Measurements from ENCODE around the gene FAF1. TPM values are rescaled to one million over a fixed set of nuclear protein-coding genes. Genes with fewer than 3 reads are reported as not detected.

The FAF1 gene
- total RNA-seq, 1 experiment from 2014 or later = 124 TPM

- Histone ChIP-seq H3K27ac (no peak overlapping the region), H3K36me3 (peaks cover 45% of the 10 kb centered on the region), H3K9me3 (replicated peaks) (no peaks in the 10 kb centered on the region; the same call in 1 of the 2 replicates), H3K27me3 (no peaks in the 10 kb centered on the region), H3K4me3 (no peak overlapping the region), H3K4me1 (no peaks in the 10 kb centered on the region)
- no peak for DNase-seq
These were observed 540.0 kb downstream of the FAF1 start for GRCh38 chr1:50419907-50420677.

DNA sequence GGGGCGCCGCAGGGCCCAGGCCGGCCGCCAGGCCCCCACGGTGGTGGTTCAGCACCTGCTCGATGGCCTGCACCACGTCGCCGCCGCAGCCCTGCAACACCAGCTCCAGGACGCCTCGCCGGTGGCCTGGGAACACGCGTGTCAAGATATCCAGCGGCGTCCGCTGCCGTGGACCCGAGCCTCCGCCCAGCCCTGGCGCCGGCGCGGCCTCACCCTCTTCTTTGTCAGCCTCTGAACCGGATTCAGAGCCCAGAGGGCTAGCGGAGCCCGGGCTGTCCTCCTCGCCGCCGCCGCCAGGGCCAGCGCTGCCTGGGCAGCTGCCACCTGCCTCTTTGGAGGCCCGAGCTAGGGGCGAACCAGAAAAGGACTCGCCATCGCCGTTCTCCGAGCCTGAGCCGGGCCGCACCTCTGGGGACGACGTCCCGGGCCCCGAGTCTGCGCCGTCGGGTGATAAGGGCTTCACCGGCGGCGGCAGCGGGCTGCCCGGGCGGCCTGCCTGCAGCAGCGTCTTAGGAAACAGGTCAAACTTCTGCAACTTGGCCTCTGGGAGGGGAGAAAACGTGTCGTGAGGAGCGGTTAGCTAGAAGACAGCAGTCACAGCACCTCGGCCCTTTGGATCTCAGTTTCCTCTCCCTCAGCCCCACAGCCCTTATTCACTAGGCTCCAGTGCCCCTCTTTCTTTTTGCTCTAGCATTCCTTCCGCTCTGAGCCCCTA is 540.7 kb downstream of the FAF1 start:
- Histone ChIP-seq H3K9me3 (replicated peaks) (no peaks in the 10 kb centered on the region; the same call in 1 of the 2 replicates), H3K27me3 (no peaks in the 10 kb centered on the region), H3K36me3 (peaks cover 45% of the 10 kb centered on the region), H3K4me1 (no peaks in the 10 kb centered on the region), H3K4me3 (no peak overlapping the region), H3K27ac (no peak overlapping the region)
- no peak for DNase-seq

- Histone ChIP-seq H3K9me3 (replicated peaks) (no peaks in the 10 kb centered on the region; the same call in 1 of the 2 replicates), H3K27me3 (no peaks in the 10 kb centered on the region), H3K4me3 (no peak overlapping the region), H3K4me1 (no peaks in the 10 kb centered on the region), H3K27ac (no peak overlapping the region), H3K36me3 (peaks cover 45% of the 10 kb centered on the region)
- DNase-seq = no peak
These were observed 541.4 kb downstream of the FAF1 start for GRCh38 chr1:50418600-50419109.

- no peaks in the 10 kb centered on the region for H3K4me1 ChIP-seq
- H3K4me3 ChIP-seq = no peak overlapping the region
- H3K9me3 ChIP-seq (replicated peaks) = no peaks in the 10 kb centered on the region; the same call in 1 of the 2 replicates
- peaks cover 45% of the 10 kb centered on the region for H3K36me3 ChIP-seq
- no peak overlapping the region for H3K27ac ChIP-seq
- no peak for DNase-seq
- no peaks in the 10 kb centered on the region for H3K27me3 ChIP-seq
These were observed 542.0 kb downstream of the FAF1 start for GRCh38 chr1:50417946-50418599.

DNA sequence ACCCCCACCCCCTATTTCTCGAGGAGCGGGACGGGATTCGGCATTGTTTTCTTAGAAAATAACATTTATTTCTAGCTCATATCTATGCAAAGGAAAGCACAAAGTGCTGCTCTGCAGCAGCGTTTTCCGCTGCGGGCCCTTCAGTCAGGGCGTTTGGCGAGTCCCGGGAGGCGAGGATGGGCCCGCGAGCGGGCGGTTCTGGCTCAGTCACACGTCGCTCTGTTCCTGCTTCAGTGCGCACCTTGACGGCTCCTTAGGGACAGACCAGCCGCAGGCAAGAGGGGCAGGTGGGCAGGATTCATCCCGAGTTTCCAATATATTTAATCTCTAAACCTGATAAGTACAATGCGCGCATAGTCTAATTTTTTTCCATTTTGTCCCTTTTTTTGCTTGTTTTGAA is 542.6 kb downstream of the FAF1 start:
- no peak overlapping the region for H3K27ac ChIP-seq
- H3K36me3 ChIP-seq = peaks cover 45% of the 10 kb centered on the region
- peaks cover 3% of the 10 kb centered on the region; the same call in 1 of the 2 replicates for H3K9me3 ChIP-seq (replicated peaks)
- no peak for DNase-seq
- H3K4me1 ChIP-seq = no peaks in the 10 kb centered on the region
- H3K4me3 ChIP-seq = no peak overlapping the region
- H3K27me3 ChIP-seq = no peaks in the 10 kb centered on the region

GRCh38 chr1:50416553-50417453 is 543.3 kb downstream of the FAF1 start:
- Histone ChIP-seq H3K36me3 (peaks cover 41% of the 10 kb centered on the region), H3K4me1 (no peaks in the 10 kb centered on the region), H3K4me3 (no peak overlapping the region), H3K27ac (no peak overlapping the region), H3K9me3 (replicated peaks) (peaks cover 5% of the 10 kb centered on the region; the same call in 1 of the 2 replicates), H3K27me3 (no peaks in the 10 kb centered on the region)
- DNase-seq = no peak

- DNase-seq = no peak
- Histone ChIP-seq H3K27me3 (no peaks in the 10 kb centered on the region), H3K9me3 (replicated peaks) (peaks cover 5% of the 10 kb centered on the region; the same call in 1 of the 2 replicates), H3K4me3 (no peak overlapping the region), H3K36me3 (peaks cover 37% of the 10 kb centered on the region), H3K4me1 (no peaks in the 10 kb centered on the region), H3K27ac (no peak overlapping the region)
These were observed 543.9 kb downstream of the FAF1 start for GRCh38 chr1:50416150-50416527.

DNA sequence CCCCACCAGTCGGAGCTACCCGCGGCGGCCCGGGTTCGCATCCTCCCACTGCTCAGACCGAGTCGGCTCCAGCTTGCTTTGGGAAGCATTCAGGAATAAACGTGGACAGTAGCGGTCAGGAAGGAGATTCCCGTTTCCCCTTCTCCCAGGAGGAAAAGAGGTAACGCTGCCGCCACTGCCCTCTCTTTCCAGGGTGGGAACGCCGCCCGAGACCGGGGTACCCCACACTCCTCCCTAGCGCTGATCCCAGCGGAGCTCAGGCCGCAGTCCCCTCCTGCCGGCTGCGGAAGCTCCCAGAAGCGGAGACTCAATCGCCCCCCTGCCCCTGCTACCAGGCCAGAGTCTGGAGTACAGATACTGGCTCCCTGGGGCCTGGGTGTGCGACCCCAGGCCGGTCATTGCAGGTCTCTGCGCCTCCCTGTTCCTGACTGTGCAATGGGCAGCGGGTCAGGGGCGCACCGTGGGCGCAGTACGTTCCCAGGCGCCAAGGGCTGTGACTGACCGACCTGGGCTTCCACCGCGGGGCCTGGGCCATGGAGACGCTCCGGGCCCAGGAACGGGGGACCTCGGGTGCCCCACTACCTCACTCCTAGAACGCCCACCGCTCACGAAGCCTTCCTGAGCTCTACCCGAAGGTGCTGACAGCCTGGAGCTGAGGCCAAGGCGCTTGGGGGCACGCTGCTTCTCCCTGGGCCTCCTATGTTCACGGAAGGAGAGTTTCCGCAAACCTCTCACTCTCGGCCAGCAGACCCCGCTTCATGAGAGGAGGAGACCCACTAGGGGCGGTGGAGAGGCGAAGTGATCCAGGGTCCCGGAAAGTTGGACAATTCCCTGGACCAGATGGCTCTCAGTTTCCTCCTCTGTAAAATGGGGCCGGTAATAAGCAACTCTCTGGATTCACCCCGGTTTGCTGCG is 544.6 kb downstream of the FAF1 start:
- H3K36me3 ChIP-seq = peaks cover 34% of the 10 kb centered on the region
- peaks cover 5% of the 10 kb centered on the region; the same call in 1 of the 2 replicates for H3K9me3 ChIP-seq (replicated peaks)
- no peak for DNase-seq
- H3K27me3 ChIP-seq = no peaks in the 10 kb centered on the region
- no peak overlapping the region for H3K4me3 ChIP-seq
- H3K4me1 ChIP-seq = no peaks in the 10 kb centered on the region
- no peak overlapping the region for H3K27ac ChIP-seq

DNA sequence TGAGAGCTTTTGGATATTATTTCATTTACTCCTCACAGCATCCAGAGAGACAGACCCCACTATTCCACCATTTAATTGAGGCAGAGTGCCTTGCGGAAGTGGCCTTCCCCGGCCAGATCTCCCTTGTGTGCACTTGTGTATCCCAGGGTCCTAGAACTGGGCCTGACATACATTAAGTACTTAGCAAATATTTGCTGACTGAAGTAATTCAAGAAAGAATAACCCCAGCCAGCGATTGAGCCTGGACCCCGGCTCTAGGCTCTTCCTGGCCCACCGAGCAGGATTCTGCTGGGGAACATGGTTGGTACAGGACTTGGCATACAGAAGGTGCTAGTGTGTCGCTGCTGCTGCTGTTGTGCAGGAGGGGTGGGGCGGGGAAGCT is 545.2 kb downstream of the FAF1 start:
- Histone ChIP-seq H3K27ac (no peak overlapping the region), H3K36me3 (peaks cover 27% of the 10 kb centered on the region), H3K27me3 (no peaks in the 10 kb centered on the region), H3K9me3 (replicated peaks) (peaks cover 5% of the 10 kb centered on the region; the same call in 1 of the 2 replicates), H3K4me1 (no peaks in the 10 kb centered on the region), H3K4me3 (no peak overlapping the region)
- no peak for DNase-seq

DNA sequence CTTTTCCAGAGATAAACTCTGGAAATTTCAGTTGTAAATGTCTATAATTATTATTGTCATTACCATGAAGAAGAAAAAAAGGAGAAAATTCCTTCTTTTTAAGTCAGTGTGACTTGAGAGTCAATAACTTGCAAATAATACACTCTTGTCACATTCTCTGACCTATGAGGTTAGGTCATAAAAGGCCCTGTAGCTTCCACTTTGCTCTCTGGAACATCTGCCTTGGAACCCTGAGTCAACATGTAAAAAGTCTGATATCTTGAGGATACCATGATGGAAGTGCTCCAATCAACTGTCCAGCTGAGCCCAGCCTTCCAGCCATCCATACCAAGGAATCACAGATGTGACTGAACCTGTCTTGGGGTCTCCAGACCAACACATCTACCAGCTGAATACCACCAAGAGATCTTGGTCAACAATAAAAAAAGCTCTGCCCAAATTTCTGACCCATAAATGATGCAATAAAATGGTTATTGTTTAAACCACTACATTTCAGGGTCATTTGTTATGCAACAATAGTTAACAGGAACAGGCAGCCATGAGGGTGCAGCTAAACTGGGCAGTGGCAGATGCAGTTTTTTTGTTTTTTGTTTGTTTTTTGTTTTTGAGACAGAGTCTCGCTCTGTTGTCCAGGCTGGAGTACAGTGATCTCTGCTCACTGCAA is 547.1 kb downstream of the FAF1 start:
- peaks cover 5% of the 10 kb centered on the region; the same call in 1 of the 2 replicates for H3K9me3 ChIP-seq (replicated peaks)

GRCh38 chr1:50405814-50406213 is 554.3 kb downstream of the FAF1 start:
- no peaks in the 10 kb centered on the region for H3K27me3 ChIP-seq
- H3K9me3 ChIP-seq (replicated peaks) = no peaks in the 10 kb centered on the region
- H3K36me3 ChIP-seq = no peaks in the 10 kb centered on the region
- H3K27ac ChIP-seq = no peak overlapping the region
- no peaks in the 10 kb centered on the region for H3K4me1 ChIP-seq
- H3K4me3 ChIP-seq = no peak overlapping the region
- no peak for DNase-seq

More for the DNA sequence above, 547.1 kb downstream of the FAF1 start:
- no peaks in the 10 kb centered on the region for H3K27me3 ChIP-seq
- no peak overlapping the region for H3K27ac ChIP-seq
- H3K36me3 ChIP-seq = peaks cover 12% of the 10 kb centered on the region
- no peak overlapping the region for H3K4me3 ChIP-seq
- no peak for DNase-seq
- no peaks in the 10 kb centered on the region for H3K4me1 ChIP-seq

DNA sequence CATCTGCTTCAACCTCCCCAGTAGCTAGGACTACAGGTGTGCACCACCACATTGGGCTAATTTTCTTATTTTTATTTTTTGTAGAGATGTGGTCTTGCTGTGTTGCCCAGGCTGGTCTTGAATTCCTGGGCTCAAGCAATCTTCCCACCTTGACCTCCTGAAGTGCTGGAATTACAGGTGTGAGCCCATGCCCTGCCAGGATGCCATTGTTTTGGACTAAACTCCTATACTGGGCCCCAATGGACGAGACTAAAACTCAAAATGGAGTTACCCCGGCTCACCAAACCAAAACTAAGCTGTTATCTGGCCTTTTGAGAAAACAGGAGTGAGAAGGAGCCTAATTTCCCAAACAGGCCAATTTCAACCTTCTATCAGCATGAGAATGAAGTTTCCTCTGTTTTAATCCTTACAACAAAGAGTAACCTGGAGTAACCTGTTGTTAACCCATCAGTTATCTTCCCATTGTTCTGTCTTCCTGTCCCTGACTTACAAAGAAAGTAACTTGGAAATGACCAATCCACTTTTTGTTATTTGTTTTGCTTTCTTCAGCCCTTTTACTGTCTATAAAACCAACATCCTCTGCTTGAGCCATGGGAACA is 566.4 kb downstream of the FAF1 start:
- H3K4me1 ChIP-seq = no peaks in the 10 kb centered on the region
- H3K9me3 ChIP-seq (replicated peaks) = peaks cover 13% of the 10 kb centered on the region
- no peak overlapping the region for H3K27ac ChIP-seq
- no peak for DNase-seq
- H3K4me3 ChIP-seq = no peak overlapping the region
- H3K27me3 ChIP-seq = no peaks in the 10 kb centered on the region
- no peaks in the 10 kb centered on the region for H3K36me3 ChIP-seq
